ENCODE data around the gene TRIM37. TPM values are rescaled to one million over a fixed set of nuclear protein-coding genes. Genes with fewer than 3 reads are reported as not detected.

Gene TRIM37
- total RNA-seq, 2 donors from 2014 or later = 12.9 to 20.5 TPM

GRCh38 chr17:59074494-59074893 lies 32.2 kb downstream of the TRIM37 start:
- H3K9me3 ChIP-seq = no peaks in the 10 kb centered on the region
- H3K4me3 ChIP-seq = no peak overlapping the region
- no peak overlapping the region for H3K27ac ChIP-seq
- no peaks in the 10 kb centered on the region for H3K27me3 ChIP-seq
- no peak for DNase-seq (ENCODE audit: low spot score)
- H3K36me3 ChIP-seq = peaks cover 36% of the 10 kb centered on the region
- no peaks in the 10 kb centered on the region for H3K4me1 ChIP-seq
- no peak for TF ChIP-seq CTCF (IDR thresholded peaks at IDR 0.05)

- no peaks in the 10 kb centered on the region for H3K4me1 ChIP-seq
- no peaks in the 10 kb centered on the region for H3K9me3 ChIP-seq
- H3K4me3 ChIP-seq = no peak overlapping the region
- TF ChIP-seq CTCF (IDR thresholded peaks at IDR 0.05) = no peak
- H3K27ac ChIP-seq = no peak overlapping the region
- peaks cover 36% of the 10 kb centered on the region for H3K36me3 ChIP-seq
- no peak for DNase-seq (ENCODE audit: low spot score)
- no peaks in the 10 kb centered on the region for H3K27me3 ChIP-seq
These were observed 32.7 kb downstream of the TRIM37 start for GRCh38 chr17:59073972-59074371.

- H3K36me3 ChIP-seq = peaks cover 39% of the 10 kb centered on the region
- no peaks in the 10 kb centered on the region for H3K27me3 ChIP-seq
- no peaks in the 10 kb centered on the region for H3K4me1 ChIP-seq
- DNase-seq (ENCODE audit: low spot score) = no peak
- TF ChIP-seq CTCF (IDR thresholded peaks at IDR 0.05) = no peak
- no peak overlapping the region for H3K4me3 ChIP-seq
- no peak overlapping the region for H3K27ac ChIP-seq
- H3K9me3 ChIP-seq = no peaks in the 10 kb centered on the region
These were observed 36.8 kb downstream of the TRIM37 start for GRCh38 chr17:59069856-59070255.

- no peaks in the 10 kb centered on the region for H3K9me3 ChIP-seq
- H3K4me1 ChIP-seq = no peaks in the 10 kb centered on the region
- peaks cover 25% of the 10 kb centered on the region for H3K36me3 ChIP-seq
- H3K4me3 ChIP-seq = no peak overlapping the region
- no peak overlapping the region for H3K27ac ChIP-seq
- H3K27me3 ChIP-seq = no peaks in the 10 kb centered on the region
- no peak for DNase-seq (ENCODE audit: low spot score)
- TF ChIP-seq CTCF (IDR thresholded peaks at IDR 0.05) = no peak
These were observed 38.9 kb downstream of the TRIM37 start for GRCh38 chr17:59067756-59068155.

- H3K36me3 ChIP-seq = peaks cover 28% of the 10 kb centered on the region
- TF ChIP-seq CTCF (IDR thresholded peaks at IDR 0.05) = no peak
- H3K4me3 ChIP-seq = no peak overlapping the region
- H3K9me3 ChIP-seq = no peaks in the 10 kb centered on the region
- no peaks in the 10 kb centered on the region for H3K27me3 ChIP-seq
- no peak overlapping the region for H3K27ac ChIP-seq
- DNase-seq (ENCODE audit: low spot score) = no peak
- H3K4me1 ChIP-seq = no peaks in the 10 kb centered on the region
These were observed 39.3 kb downstream of the TRIM37 start for GRCh38 chr17:59067340-59067739.

GRCh38 chr17:59062509-59062908 lies 44.2 kb downstream of the TRIM37 start:
- Histone ChIP-seq H3K9me3 (no peaks in the 10 kb centered on the region), H3K4me1 (no peaks in the 10 kb centered on the region), H3K4me3 (no peak overlapping the region), H3K27me3 (no peaks in the 10 kb centered on the region), H3K27ac (no peak overlapping the region), H3K36me3 (peaks cover 34% of the 10 kb centered on the region)
- DNase-seq (ENCODE audit: low spot score) = no peak
- no peak for TF ChIP-seq CTCF (IDR thresholded peaks at IDR 0.05)
